CD4-positive, alpha-beta T cell (primary cell): ENCODE results near the gene FAM32A. TPM values are rescaled to one million over a fixed set of nuclear protein-coding genes. Genes with fewer than 3 reads are reported as not detected.

Source experiments
- ATAC-seq: fragments of 200-7000 bp; cut with Tn5 transposase; one replicate; pipeline ENCODE4 v1.10.0; 2022; ENCODE audit warnings: mild to moderate bottlenecking; ENCODE audit not compliant: poor library complexity
- CTCF ChIA-PET: fragments of 350-600 bp; sonication (Branson Sonifier 250); formaldehyde crosslinking; loops from one replicate; lab custom pipeline; 2021; ENCODE audit warnings: antibody characterized with exemption, inconsistent platforms; lab: Charles Lee
- POLR2A ChIA-PET: fragments of 350-600 bp; sonication (Branson Sonifier 250); formaldehyde crosslinking; loops from one replicate; lab custom pipeline; 2021; ENCODE audit warnings: antibody characterized with exemption, inconsistent platforms; lab: Charles Lee
- DNase-seq, 14 experiments: peaks; one replicate each; pipeline ENCODE4 v3.0.0-alpha.2; 2013 to 2020; ENCODE audit warnings: mixed read lengths in 2 of 14
- H3K27ac ChIP-seq, 2 donors: one replicate each; pipeline versions ENCODE4 v1.5.1 to v1.7.0; 2013; ENCODE audit warnings: low read length in 2 of 2, low read depth in 1 of 2, mild to moderate bottlenecking in 1 of 2
- H3K27me3 ChIP-seq, 2 experiments: 1 replicate in 1 of 2; 2 replicates in 1 of 2; pipeline versions ENCODE4 v1.6.1 to v1.7.0; 2013; ENCODE audit warnings: low read length in 2 of 2, control low read depth in 1 of 2, mild to moderate bottlenecking in 1 of 2, moderate library complexity in 1 of 2; ENCODE audit not compliant: insufficient read depth in 2 of 2, control insufficient read depth in 1 of 2
- H3K36me3 ChIP-seq: one replicate; pipeline ENCODE4 v1.6.1; 2013; ENCODE audit warnings: low read length, control low read depth; ENCODE audit not compliant: insufficient read depth
- H3K4me1 ChIP-seq: one replicate; pipeline ENCODE4 v1.6.1; 2013; ENCODE audit warnings: low read length, control low read depth; ENCODE audit not compliant: insufficient read depth
- H3K4me3 ChIP-seq: one replicate; pipeline ENCODE4 v1.5.1; 2013; ENCODE audit warnings: mild to moderate bottlenecking, low read length, moderate library complexity
- H3K9me3 ChIP-seq, 2 experiments: 1 replicate in 1 of 2; 2 replicates in 1 of 2; pipeline versions ENCODE4 v1.6.1 to v1.7.0; 2013; ENCODE audit warnings: low read length in 2 of 2, mild to moderate bottlenecking in 2 of 2, control low read depth in 1 of 2, moderate library complexity in 1 of 2; ENCODE audit not compliant: control insufficient read depth in 1 of 2, insufficient read depth in 1 of 2
- H3K27ac Mint-ChIP-seq: one replicate; pipeline ENCODE4 v1.8.0; 2020; ENCODE audit warnings: mixed read lengths
- H3K27me3 Mint-ChIP-seq: one replicate; pipeline ENCODE4 v1.8.0; 2021; ENCODE audit warnings: mixed read lengths
- H3K36me3 Mint-ChIP-seq: one replicate; pipeline ENCODE4 v1.8.0; 2021; ENCODE audit warnings: low read depth, mixed read lengths
- H3K4me1 Mint-ChIP-seq: one replicate; pipeline ENCODE4 v1.8.0; 2021; ENCODE audit warnings: low read depth, mixed read lengths
- H3K4me3 Mint-ChIP-seq: one replicate; pipeline ENCODE4 v1.8.0; 2020; ENCODE audit warnings: mild to moderate bottlenecking, mixed read lengths
- H3K9me3 Mint-ChIP-seq: one replicate; pipeline ENCODE4 v1.8.0; 2020; ENCODE audit warnings: mixed read lengths
- CTCF ChIP-seq: fragments of 200-600 bp; IDR thresholded peaks from one replicate; pipeline ENCODE4 v1.8.0; 2022; ENCODE audit warnings: antibody characterized with exemption, mild to moderate bottlenecking
- intact Hi-C, 2 experiments: fragments of 100-400 bp; cut with DNase I in 1 of 2; cut with micrococcal nuclease in 1 of 2; formaldehyde crosslinking; loops; one replicate each; pipeline versions ENCODE4 v1.15.1 to v1.9.0; 2023 to 2025; cut with DNase I, micrococcal nuclease
- total RNA-seq, 174 experiments: library from RNA in 2 of 174; stranded (reverse) in 2 of 174; gene quantifications; one replicate each; pipeline ENCODE4 v1.2.3 and lab custom pipeline; 2021 to 2026

FAM32A gene
- total RNA-seq, 2 experiments from 2014 or later = 44.5 to 50.3 TPM

- no peak for TF ChIP-seq CTCF
- Histone ChIP-seq H3K4me1 (peaks cover 5% of the 10 kb centered on the region), H3K4me3 (no peak overlapping the region), H3K27me3 (no peaks in the 10 kb centered on the region), H3K36me3 (peaks cover 28% of the 10 kb centered on the region), H3K9me3 (no peaks in the 10 kb centered on the region), H3K27ac (no peak overlapping the region)
- Mint-ChIP-seq H3K27me3 (no peaks in the 10 kb centered on the region), H3K36me3 (peaks cover 36% of the 10 kb centered on the region), H3K4me3 (no peak overlapping the region), H3K4me1 (no peaks in the 10 kb centered on the region), H3K9me3 (no peaks in the 10 kb centered on the region), H3K27ac (no peak overlapping the region)
- intact Hi-C loops = no loop called here
- no peak for ATAC-seq
- DNase-seq = no peak
- CTCF ChIA-PET = interaction anchor here (0.7 kb wide), 1 partner anchor 118 kb away, joined by 3 read pairs; no protein-coding TSS in a partner anchor
- POLR2A ChIA-PET = no interaction called here
Measured at GRCh38 chr19:16159655-16160054, 25.6 kb upstream of the FAM32A start.

DNA sequence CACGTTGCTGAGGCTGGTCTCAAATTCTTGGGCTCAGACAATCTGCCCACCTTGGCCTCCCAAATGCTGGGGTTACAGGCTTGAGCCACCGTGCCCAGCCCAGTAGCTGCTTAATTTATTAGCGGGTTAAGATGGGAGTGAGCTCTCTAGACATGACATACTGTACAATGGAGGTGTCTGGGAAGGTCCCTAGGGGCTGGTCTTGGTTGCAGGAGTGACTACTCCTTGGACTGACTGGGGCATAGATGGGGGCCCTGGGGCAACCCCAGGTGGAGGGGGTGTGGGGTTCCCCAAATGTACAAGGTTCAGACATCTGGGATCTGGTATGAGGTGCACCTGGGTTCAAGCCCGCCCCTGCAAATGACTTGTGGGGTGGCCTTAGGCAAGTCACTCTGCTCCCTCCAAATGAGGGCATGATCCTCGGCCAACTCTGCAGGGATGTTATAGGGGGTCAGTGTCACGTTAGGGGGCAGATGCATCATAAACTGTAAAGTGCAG lies 24.7 kb upstream of the FAM32A start:
- ChIA-PET CTCF (no interaction called here), POLR2A (no interaction called here)
- Mint-ChIP-seq H3K27ac (no peak overlapping the region), H3K4me3 (no peak overlapping the region), H3K4me1 (no peaks in the 10 kb centered on the region), H3K27me3 (no peaks in the 10 kb centered on the region), H3K9me3 (no peaks in the 10 kb centered on the region), H3K36me3 (peaks cover 27% of the 10 kb centered on the region)
- Histone ChIP-seq H3K27me3 (no peaks in the 10 kb centered on the region), H3K36me3 (peaks cover 20% of the 10 kb centered on the region), H3K4me1 (peaks cover 5% of the 10 kb centered on the region), H3K9me3 (no peaks in the 10 kb centered on the region), H3K4me3 (no peak overlapping the region), H3K27ac (no peak overlapping the region)
- DNase-seq (no peak), ATAC-seq (no peak)
- TF ChIP-seq CTCF = no peak
- intact Hi-C loops = no loop called here

DNA sequence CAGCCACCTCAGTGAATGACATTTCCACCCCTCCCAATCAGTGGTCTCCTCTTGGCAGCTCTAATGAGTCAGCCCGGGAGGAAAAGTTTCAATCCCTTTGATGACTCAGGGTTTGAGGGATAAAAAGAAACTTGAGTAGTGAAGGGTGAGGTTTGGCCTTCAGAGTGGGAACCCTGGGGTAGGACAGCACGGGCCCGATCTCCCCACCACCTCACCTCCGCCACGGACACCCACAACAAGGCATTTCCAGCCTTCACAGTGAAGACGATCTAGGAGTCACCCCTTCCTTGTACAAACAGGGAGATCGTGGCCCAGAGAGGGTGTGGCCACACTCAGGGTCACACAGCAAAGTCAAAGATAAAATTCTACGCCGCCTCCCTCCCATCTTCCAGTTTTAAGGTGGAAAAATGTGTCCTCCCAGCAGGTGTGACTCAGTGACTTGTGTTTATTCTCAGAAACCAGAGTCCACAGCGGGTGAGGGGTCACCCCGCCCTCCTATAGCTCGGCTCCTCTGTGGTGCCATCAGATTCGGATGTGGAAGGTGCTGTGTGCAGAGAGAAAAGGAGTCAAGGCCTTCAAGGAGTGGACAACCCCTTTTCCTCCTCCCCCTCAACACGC lies 24.2 kb upstream of the FAM32A start:
- ATAC-seq (no peak), DNase-seq (no peak)
- Mint-ChIP-seq H3K9me3 (no peaks in the 10 kb centered on the region), H3K36me3 (peaks cover 22% of the 10 kb centered on the region), H3K4me3 (no peak overlapping the region), H3K27ac (no peak overlapping the region), H3K4me1 (no peaks in the 10 kb centered on the region), H3K27me3 (no peaks in the 10 kb centered on the region)
- H3K36me3 ChIP-seq = peaks cover 15% of the 10 kb centered on the region
- TF ChIP-seq CTCF = no peak
- CTCF ChIA-PET = no interaction called here
- peaks cover 5% of the 10 kb centered on the region for H3K4me1 ChIP-seq
- POLR2A ChIA-PET = interaction anchor here (1.2 kb wide), 1 partner anchor 24 kb away, joined by 4 read pairs; the partner anchor contains the start of gene FAM32A
- no peak overlapping the region for H3K4me3 ChIP-seq
- H3K27me3 ChIP-seq = no peaks in the 10 kb centered on the region
- H3K27ac ChIP-seq = no peak overlapping the region
- no peaks in the 10 kb centered on the region for H3K9me3 ChIP-seq
- intact Hi-C loops = no loop called here
